Ramos (cell line): Measurements from ENCODE around the gene GPBAR1.
"Not testable (repeated sequence)": the region's sequence is repeated elsewhere in the genome, so short reads cannot be mapped to it uniquely, and the experiment has no call there.

Source experiments
- in situ Hi-C: fragments of 300-500 bp; cut with MboI; formaldehyde crosslinking; loops from one replicate; pipeline ENCODE4 v1.14.3; 2022; ENCODE audit warnings: low sequenced_read_pairs; ENCODE audit not compliant: unreplicated experiment

The GPBAR1 gene

GRCh38 chr2:218300141-218300540 is 39.3 kb downstream of the GPBAR1 start:
- in situ Hi-C loops, result loop anchor here (5.0 kb wide), 1 partner anchor 57 kb away; the partner anchor contains the start of gene CATIP

GRCh38 chr2:218301176-218301819 is 40.5 kb downstream of the GPBAR1 start:
- in situ Hi-C loops, result loop anchor here (5.0 kb wide), 1 partner anchor 56 kb away; the partner anchor contains the start of gene CATIP

GRCh38 chr2:218305383-218305782 is 44.6 kb downstream of the GPBAR1 start:
- in situ Hi-C loops, result no loop called here

- in situ Hi-C loops, result no loop called here
These were observed 45.5 kb downstream of the GPBAR1 start for GRCh38 chr2:218306184-218306920.

GRCh38 chr2:218307415-218308090 is 46.7 kb downstream of the GPBAR1 start:
- in situ Hi-C loops, result no loop called here

GRCh38 chr2:218310853-218311540 is 50.2 kb downstream of the GPBAR1 start:
- in situ Hi-C loops, result no loop called here

- in situ Hi-C loops, result not testable (repeated sequence)
These were observed 50.9 kb downstream of the GPBAR1 start for GRCh38 chr2:218311541-218312266.

- in situ Hi-C loops, result no loop called here
These were observed 51.5 kb downstream of the GPBAR1 start for GRCh38 chr2:218312267-218312756.

GRCh38 chr2:218313356-218313755 is 52.5 kb downstream of the GPBAR1 start:
- in situ Hi-C loops, result no loop called here
